Esophagus squamous epithelium (tissue), 4 donors: ENCODE data around the gene DGUOK.
"Not testable (repeated sequence)": the region's sequence is repeated elsewhere in the genome, so short reads cannot be mapped to it uniquely, and the experiment has no call there.

Experiments
- POLR2A ChIP-seq, 4 donors: fragments of 450-650 bp; IDR thresholded peaks; one replicate each; pipeline ENCODE4 v1.6.1; 2017; ENCODE audit warnings: antibody characterized with exemption in 4 of 4, mild to moderate bottlenecking in 4 of 4, moderate library complexity in 3 of 4
- TF ChIP-seq, protein P1 (sequence below), 6 experiments: fragments of 450-650 bp in 4 of 6; fragments of 200-600 bp in 2 of 6; sonication (generic) in 2 of 6; IDR thresholded peaks; one replicate each; pipeline ENCODE4 v1.5.1; 2016 to 2019; ENCODE audit warnings: antibody characterized with exemption in 6 of 6, mild to moderate bottlenecking in 4 of 6, moderate library complexity in 4 of 6

GRCh38 chr2:73940066-73940465 lies 13.4 kb downstream of the DGUOK start:
- not testable (repeated sequence) for TF ChIP-seq POLR2A (IDR thresholded peaks at IDR 0.05)
- TF ChIP-seq, protein P1, sequence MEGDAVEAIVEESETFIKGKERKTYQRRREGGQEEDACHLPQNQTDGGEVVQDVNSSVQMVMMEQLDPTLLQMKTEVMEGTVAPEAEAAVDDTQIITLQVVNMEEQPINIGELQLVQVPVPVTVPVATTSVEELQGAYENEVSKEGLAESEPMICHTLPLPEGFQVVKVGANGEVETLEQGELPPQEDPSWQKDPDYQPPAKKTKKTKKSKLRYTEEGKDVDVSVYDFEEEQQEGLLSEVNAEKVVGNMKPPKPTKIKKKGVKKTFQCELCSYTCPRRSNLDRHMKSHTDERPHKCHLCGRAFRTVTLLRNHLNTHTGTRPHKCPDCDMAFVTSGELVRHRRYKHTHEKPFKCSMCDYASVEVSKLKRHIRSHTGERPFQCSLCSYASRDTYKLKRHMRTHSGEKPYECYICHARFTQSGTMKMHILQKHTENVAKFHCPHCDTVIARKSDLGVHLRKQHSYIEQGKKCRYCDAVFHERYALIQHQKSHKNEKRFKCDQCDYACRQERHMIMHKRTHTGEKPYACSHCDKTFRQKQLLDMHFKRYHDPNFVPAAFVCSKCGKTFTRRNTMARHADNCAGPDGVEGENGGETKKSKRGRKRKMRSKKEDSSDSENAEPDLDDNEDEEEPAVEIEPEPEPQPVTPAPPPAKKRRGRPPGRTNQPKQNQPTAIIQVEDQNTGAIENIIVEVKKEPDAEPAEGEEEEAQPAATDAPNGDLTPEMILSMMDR (IDR thresholded peaks at IDR 0.05) = not testable (repeated sequence)
